GM12892 (cell line): ENCODE results near the gene GLI2.

ENCODE experiments used
- POLR2A ChIP-seq: IDR thresholded peaks from 2 replicates; pipeline ENCODE4 v1.6.1; 2011; ENCODE audit warnings: low read depth, low read length, control low read depth
- POLR2AphosphoS5 ChIP-seq: IDR thresholded peaks from 2 replicates; pipeline ENCODE4 v1.6.1; 2011; ENCODE audit warnings: low read depth, low read length, control low read depth
- TAF1 ChIP-seq: IDR thresholded peaks from 2 replicates; pipeline ENCODE4 v1.6.1; 2011; ENCODE audit warnings: low read depth, mild to moderate bottlenecking, control low read depth, low read length, borderline replicate concordance

DNA sequence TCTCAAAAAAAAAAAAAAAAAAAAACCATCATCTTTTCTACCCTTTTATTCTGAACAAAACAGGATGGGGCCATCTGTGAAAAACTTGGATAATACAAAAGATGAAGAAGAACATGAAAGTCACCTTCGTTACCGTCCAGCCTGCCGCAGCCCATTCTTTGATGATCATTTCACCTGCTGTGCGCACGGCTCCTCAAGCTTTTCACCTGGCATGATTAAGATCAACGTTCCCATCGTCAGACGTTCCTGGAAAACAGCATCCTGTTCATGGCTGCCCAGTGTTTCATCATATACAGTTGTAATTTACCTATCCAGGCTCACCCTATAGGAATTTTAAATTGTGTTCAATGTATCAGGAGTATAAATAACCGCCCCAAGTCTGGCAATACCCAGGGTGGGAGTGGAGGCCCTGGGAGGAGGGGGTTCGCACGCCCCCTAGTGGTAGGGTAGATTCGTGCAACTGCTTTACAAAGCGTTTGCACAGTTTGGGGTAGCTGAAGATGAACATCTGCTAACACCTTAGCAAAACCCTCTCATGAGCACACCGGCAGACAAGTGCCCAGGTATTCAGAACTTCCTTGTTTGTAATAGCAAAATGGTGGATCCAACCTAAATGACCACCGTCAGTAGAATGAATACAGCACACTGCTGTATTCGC is 49.0 kb upstream of the GLI2 start:
- TF ChIP-seq POLR2A (no peak), POLR2AphosphoS5 (no peak), TAF1 (no peak)
